Transverse colon (tissue), 4 donors: Measurements from ENCODE around the gene STIM1. TPM values are rescaled to one million over a fixed set of nuclear protein-coding genes. Genes with fewer than 3 reads are reported as not detected.

Experiments
- DNase-seq: peaks from one replicate; pipeline ENCODE4 v3.0.0-alpha.2; 2019
- H3K27ac ChIP-seq, 4 donors: fragments of 200-600 bp; sonication (generic); 2 replicates each; pipeline ENCODE4 v1.5.1; 2016 to 2018; ENCODE audit warnings: inconsistent platforms in 4 of 4
- H3K27me3 ChIP-seq: fragments of 200-600 bp; sonication (generic); 2 replicates; pipeline ENCODE4 v1.5.1; 2017; ENCODE audit warnings: inconsistent platforms
- H3K36me3 ChIP-seq, 4 donors: fragments of 200-600 bp; sonication (generic); 2 replicates each; pipeline ENCODE4 v1.5.1; 2017 to 2019; ENCODE audit warnings: inconsistent platforms in 4 of 4
- H3K4me1 ChIP-seq, 4 donors: fragments of 200-600 bp; sonication (generic); 2 replicates each; pipeline ENCODE4 v1.5.1; 2017 to 2020; ENCODE audit warnings: inconsistent platforms in 4 of 4
- H3K4me3 ChIP-seq, 4 donors: fragments of 200-600 bp; sonication (generic); 1 replicate in 1 of 4; 2 replicates in 3 of 4; pipeline versions ENCODE4 v1.5.1 to v1.6.1; 2017 to 2019; ENCODE audit warnings: inconsistent platforms in 4 of 4
- H3K9me3 ChIP-seq, 2 donors: fragments of 200-600 bp; sonication (generic); 2 replicates each; pipeline ENCODE4 v1.5.1; 2017 to 2019; ENCODE audit warnings: inconsistent platforms in 2 of 2
- CTCF ChIP-seq, 5 experiments: fragments of 200-600 bp in 3 of 5; fragments of 450-650 bp in 2 of 5; sonication (generic) in 3 of 5; IDR thresholded peaks; 1 replicate in 2 of 5; 2 replicates in 3 of 5; pipeline ENCODE4 v1.5.1; 2016 to 2017; ENCODE audit warnings: antibody characterized with exemption in 5 of 5, inconsistent platforms in 3 of 5, mild to moderate bottlenecking in 2 of 5, moderate library complexity in 1 of 5
- EP300 ChIP-seq: sonication (generic); formaldehyde crosslinking; IDR thresholded peaks from one replicate; pipeline ENCODE4 v1.6.1; 2017; ENCODE audit warnings: antibody characterized with exemption, low read depth
- POLR2A ChIP-seq: fragments of 450-650 bp; IDR thresholded peaks from one replicate; pipeline ENCODE4 v1.6.1; 2016; ENCODE audit warnings: antibody characterized with exemption, mild to moderate bottlenecking, moderate library complexity
- POLR2AphosphoS5 ChIP-seq, 3 donors: sonication (generic); formaldehyde crosslinking; IDR thresholded peaks; one replicate each; pipeline ENCODE4 v1.6.1; 2016; ENCODE audit warnings: antibody characterized with exemption in 3 of 3
- WGBS, 2 donors: methylation state at CpG; one replicate each; pipeline ENCODE4 v1.1.5; 2018; ENCODE audit warnings: low coverage in 1 of 2; 5-methylcytosine and 5-hydroxymethylcytosine counted together
- in situ Hi-C, 4 donors: fragments of 200-750 bp; cut with MboI; loops; one replicate each; pipeline versions ENCODE4 v1.15.0 to v1.15.1; 2017; ENCODE audit warnings: low sequenced_read_pairs in 3 of 4, low pct_ligation_motif_present in 1 of 4, low pct_unique_long_range_greater_than_20kb in 1 of 4
- intact Hi-C: fragments of 100-400 bp; cut with DNase I; formaldehyde crosslinking; loops from one replicate; pipeline ENCODE4 v1.15.1; 2023; ENCODE audit warnings: low total_unique reads
- total RNA-seq, 4 donors: library from RNA; depleted of rRNA; stranded (reverse); fragments of >200 nt; gene quantifications; one replicate each; pipeline ENCODE4 v1.1.0, GENCODE V29; 2016

STIM1 gene
- total RNA-seq, 4 donors from 2014 or later: 41.2 to 79.3 (median 48.0) TPM

- H3K9me3 ChIP-seq: no peaks in the 10 kb centered on the region
- intact Hi-C loops: no loop called here
- 76% methylated on average over 2 of the region's 2 CpGs; no CpG with 5 or more reads in 1 of the 2 donors for WGBS, 2 donors
- H3K36me3 ChIP-seq: no peaks in the 10 kb centered on the region
- H3K4me3 ChIP-seq: no peak overlapping the region
- H3K27me3 ChIP-seq: no peaks in the 10 kb centered on the region
- no peak overlapping the region for H3K27ac ChIP-seq
- TF ChIP-seq CTCF (IDR thresholded peaks at IDR 0.05): no peak
- no peak for TF ChIP-seq POLR2A
- TF ChIP-seq EP300: no peak
- no peak for TF ChIP-seq POLR2AphosphoS5 (IDR thresholded peaks at IDR 0.05)
- DNase-seq: no peak
- no peaks in the 10 kb centered on the region for H3K4me1 ChIP-seq
- in situ Hi-C loops: no loop called here
Measured at GRCh38 chr11:3816673-3817072, 38.8 kb upstream of the STIM1 start.

GRCh38 chr11:3817181-3817800 lies 38.2 kb upstream of the STIM1 start:
- no peak for DNase-seq
- Histone ChIP-seq H3K4me3 (no peak overlapping the region), H3K4me1 (no peaks in the 10 kb centered on the region), H3K27me3 (no peaks in the 10 kb centered on the region), H3K27ac (no peak overlapping the region), H3K36me3 (no peaks in the 10 kb centered on the region), H3K9me3 (no peaks in the 10 kb centered on the region)
- 0 to 92% methylated on average over 1 to 10 of the region's 10 CpGs for WGBS, 2 donors
- in situ Hi-C loops: no loop called here
- intact Hi-C loops: no loop called here
- no peak for TF ChIP-seq POLR2AphosphoS5 (IDR thresholded peaks at IDR 0.05)
- no peak for TF ChIP-seq POLR2A

- no peak overlapping the region for H3K27ac ChIP-seq
- DNase-seq: no peak
- intact Hi-C loops: no loop called here
- H3K9me3 ChIP-seq: no peaks in the 10 kb centered on the region
- H3K4me3 ChIP-seq: no peak overlapping the region
- TF ChIP-seq POLR2A (no peak), POLR2AphosphoS5 (IDR thresholded peaks at IDR 0.05) (no peak), CTCF (IDR thresholded peaks at IDR 0.05) (no peak), EP300 (no peak)
- H3K36me3 ChIP-seq: no peaks in the 10 kb centered on the region
- no peaks in the 10 kb centered on the region for H3K27me3 ChIP-seq
- in situ Hi-C loops: no loop called here
- H3K4me1 ChIP-seq: no peaks in the 10 kb centered on the region
- WGBS, 2 donors: 100% methylated on average over 1 to 2 of the region's 2 CpGs
Measured at GRCh38 chr11:3820971-3821370, 34.5 kb upstream of the STIM1 start.

- in situ Hi-C loops (no loop called here), intact Hi-C loops (no loop called here)
- no peak for DNase-seq
- 98 to 100% methylated on average over 1 to 7 of the region's 7 CpGs for WGBS, 2 donors
- Histone ChIP-seq H3K4me3 (no peak overlapping the region), H3K27ac (no peak overlapping the region), H3K9me3 (no peaks in the 10 kb centered on the region), H3K36me3 (peaks cover 0 to 6% (median 3%) of the 10 kb centered on the region in 4 donors), H3K4me1 (no peaks in the 10 kb centered on the region), H3K27me3 (no peaks in the 10 kb centered on the region)
- TF ChIP-seq CTCF (IDR thresholded peaks at IDR 0.05) (no peak), POLR2A (no peak), EP300 (no peak), POLR2AphosphoS5 (IDR thresholded peaks at IDR 0.05) (no peak)
Measured at GRCh38 chr11:3822312-3822711, 33.2 kb upstream of the STIM1 start.

GRCh38 chr11:3823303-3823702 lies 32.2 kb upstream of the STIM1 start:
- Histone ChIP-seq H3K4me3 (no peak overlapping the region), H3K27me3 (no peaks in the 10 kb centered on the region), H3K27ac (no peak overlapping the region), H3K4me1 (no peaks in the 10 kb centered on the region), H3K36me3 (peaks cover 0 to 12% (median 3%) of the 10 kb centered on the region in 4 donors), H3K9me3 (no peaks in the 10 kb centered on the region)
- intact Hi-C loops: no loop called here
- 91% methylated on average over 3 of the region's 3 CpGs; no CpG with 5 or more reads in 1 of the 2 donors for WGBS, 2 donors
- TF ChIP-seq CTCF (IDR thresholded peaks at IDR 0.05): no peak
- TF ChIP-seq EP300: no peak
- TF ChIP-seq POLR2AphosphoS5 (IDR thresholded peaks at IDR 0.05): no peak
- DNase-seq: no peak
- in situ Hi-C loops: no loop called here
